Smooth muscle cell (in vitro differentiated cells): ENCODE results near the gene SS18. TPM values are rescaled to one million over a fixed set of nuclear protein-coding genes. Genes with fewer than 3 reads are reported as not detected.

Source experiments
- DNase-seq: peaks from one replicate; lab custom pipeline; 2025; ENCODE audit not compliant: unreplicated experiment; lab: John Stamatoyannopoulos, UW
- H2AFZ ChIP-seq: fragments of 200-600 bp; sonication (generic); 2 replicates; pipeline ENCODE4 v1.6.0; 2016; ENCODE audit warnings: antibody characterized with exemption, low read depth, mild to moderate bottlenecking
- H3F3A ChIP-seq: fragments of 200-600 bp; sonication (generic); 2 replicates; pipeline ENCODE4 v1.6.0; 2017; ENCODE audit warnings: antibody characterized with exemption, low read depth
- H3K27ac ChIP-seq: fragments of 200-600 bp; sonication (generic); 2 replicates; pipeline ENCODE4 v1.5.1; 2016; ENCODE audit warnings: low read depth, mild to moderate bottlenecking
- H3K27me3 ChIP-seq: fragments of 200-600 bp; sonication (generic); 2 replicates; pipeline ENCODE4 v1.6.1; 2016; ENCODE audit warnings: low read depth, mild to moderate bottlenecking
- H3K36me3 ChIP-seq: fragments of 200-600 bp; sonication (generic); 2 replicates; pipeline ENCODE4 v1.5.1; 2016; ENCODE audit warnings: low read depth
- H3K4me1 ChIP-seq: fragments of 200-600 bp; sonication (generic); 2 replicates; pipeline ENCODE4 v1.5.1; 2016; ENCODE audit warnings: low read depth
- H3K4me2 ChIP-seq: fragments of 200-600 bp; sonication (generic); 2 replicates; pipeline ENCODE4 v1.6.0; 2016; ENCODE audit warnings: mild to moderate bottlenecking
- H3K4me3 ChIP-seq: fragments of 200-600 bp; sonication (generic); 2 replicates; pipeline ENCODE4 v1.5.1; 2016; ENCODE audit warnings: mild to moderate bottlenecking
- H3K79me2 ChIP-seq: fragments of 200-600 bp; sonication (generic); 2 replicates; pipeline ENCODE4 v1.6.0; 2016; ENCODE audit warnings: low read depth, mild to moderate bottlenecking
- H3K9ac ChIP-seq: fragments of 200-600 bp; sonication (generic); 2 replicates; pipeline ENCODE4 v1.6.0; 2016; ENCODE audit warnings: low read depth
- H3K9me3 ChIP-seq: fragments of 200-600 bp; sonication (generic); replicated peaks from 2 replicates; pipeline ENCODE4 v1.5.1; 2016; ENCODE audit warnings: low read depth
- H4K20me1 ChIP-seq: fragments of 200-600 bp; sonication (generic); 2 replicates; pipeline ENCODE4 v1.6.0; 2016; ENCODE audit warnings: low read depth
- CTCF ChIP-seq: fragments of 200-600 bp; sonication (generic); IDR thresholded peaks from 2 replicates; pipeline ENCODE4 v1.5.1; 2017; ENCODE audit warnings: borderline replicate concordance, mild to moderate bottlenecking, antibody characterized with exemption; ENCODE audit not compliant: insufficient read depth, poor library complexity, severe bottlenecking
- WGBS: methylation state at CpG from one replicate; pipeline ENCODE4 v1.1.7; 2016; ENCODE audit warnings: low lambda C conversion rate; 5-methylcytosine and 5-hydroxymethylcytosine counted together
- polyA plus RNA-seq: library from polyadenylated mRNA; unstranded; fragments of >200 nt; fragmentation: Nextera tagmentation; extraction: Ambion mirVana; gene quantifications from 2 replicates; pipeline ENCODE4 v1.2.1, GENCODE V29; 2016
- total RNA-seq: library from RNA; depleted of rRNA; stranded (reverse); fragments of >200 nt; gene quantifications from 2 replicates; pipeline ENCODE4 v1.2.3, GENCODE V29; 2014

The SS18 gene
- total and polyA plus RNA-seq, 2 experiments from 2014 or later, result 109 to 180 TPM

DNA sequence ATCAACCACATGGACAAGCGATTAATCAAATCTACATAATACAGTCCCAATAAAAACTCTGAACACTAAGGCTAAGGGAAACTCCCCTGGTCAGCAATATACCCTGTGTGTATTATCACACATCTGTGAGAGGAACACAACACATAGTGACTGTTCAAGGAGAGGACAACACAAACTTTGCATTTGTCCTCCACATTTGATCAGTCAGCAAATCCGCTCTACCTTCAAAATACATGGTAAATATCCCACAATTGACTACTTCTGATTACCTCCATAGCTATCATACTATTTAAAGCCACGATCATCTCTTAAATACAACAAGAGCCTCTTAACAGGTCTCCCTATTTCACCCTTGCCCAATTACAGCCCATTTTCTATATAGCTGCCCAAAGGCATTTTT, 45.6 kb downstream of the SS18 start:
- Histone ChIP-seq H4K20me1 (peaks cover 93% of the 10 kb centered on the region), H3K4me3 (no peak overlapping the region), H3K27me3 (no peaks in the 10 kb centered on the region), H3K9ac (no peak overlapping the region), H3K36me3 (peaks cover 6% of the 10 kb centered on the region), H3K27ac (no peak overlapping the region), H3K79me2 (peaks cover 78% of the 10 kb centered on the region), H3K4me2 (no peak overlapping the region), H3K9me3 (no peaks in the 10 kb centered on the region), H2AFZ (no peak overlapping the region), H3K4me1 (no peaks in the 10 kb centered on the region), H3F3A (peaks cover 3% of the 10 kb centered on the region)
- no peak for TF ChIP-seq CTCF
- DNase-seq, result no peak
- 96% methylated on average over 3 of the region's 3 CpGs for WGBS

DNA sequence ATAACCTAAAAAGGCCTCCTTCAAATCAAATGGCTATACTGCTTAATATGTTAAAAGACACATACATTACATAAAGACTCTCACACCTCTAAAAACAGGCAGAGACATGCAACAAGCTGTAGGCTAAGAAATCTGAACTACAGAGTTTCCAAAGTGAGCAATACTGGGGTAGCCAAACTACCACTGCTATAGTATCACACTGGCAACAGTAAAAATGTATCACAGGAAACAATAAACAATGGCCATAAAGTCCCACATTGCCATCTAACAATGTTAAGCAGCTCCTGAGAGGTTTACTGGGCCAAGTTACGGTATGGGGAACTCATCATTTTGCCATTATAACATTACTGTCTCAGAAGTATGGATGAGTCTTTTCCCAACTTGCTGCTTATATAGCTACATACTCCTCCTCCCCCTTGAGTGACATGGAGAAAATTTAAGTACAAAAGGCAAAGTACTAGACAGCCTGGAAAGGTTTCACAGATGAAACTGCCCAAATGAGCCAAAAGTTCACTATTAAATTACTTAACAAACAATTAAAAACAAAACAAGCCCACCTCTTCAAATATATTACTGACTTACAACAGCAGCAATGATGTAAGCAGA, 50.3 kb downstream of the SS18 start:
- Histone ChIP-seq H3K36me3 (peaks cover 23% of the 10 kb centered on the region), H2AFZ (no peak overlapping the region), H3K4me2 (no peak overlapping the region), H3K27ac (no peak overlapping the region), H3K9me3 (no peaks in the 10 kb centered on the region), H3K9ac (no peak overlapping the region), H3K4me3 (no peak overlapping the region), H3K4me1 (no peaks in the 10 kb centered on the region), H4K20me1 (peaks cover 67% of the 10 kb centered on the region), H3K27me3 (no peaks in the 10 kb centered on the region), H3F3A (no peaks in the 10 kb centered on the region), H3K79me2 (peaks cover 57% of the 10 kb centered on the region)
- no peak for DNase-seq
- 85% methylated on average over 1 of the region's 1 CpG for WGBS
- TF ChIP-seq CTCF, result no peak

DNA sequence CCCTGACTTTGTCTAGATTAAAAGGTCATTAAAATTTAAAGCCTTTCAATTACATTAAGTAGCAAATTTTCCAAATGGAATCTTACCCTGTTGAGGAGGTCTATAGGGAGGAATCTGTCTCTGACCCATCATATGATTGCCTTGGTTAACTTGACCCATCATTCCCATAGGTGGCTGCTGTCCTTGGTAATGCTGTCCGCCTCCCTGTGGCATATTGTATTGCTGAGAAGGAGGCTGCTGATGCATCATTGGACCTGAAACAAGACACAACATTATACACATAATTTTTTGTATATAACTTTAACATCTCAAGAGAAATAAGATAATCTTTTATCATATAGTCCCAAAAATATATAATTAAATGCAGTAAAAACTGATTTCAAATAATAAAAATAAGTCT, 51.2 kb downstream of the SS18 start:
- H3K9ac ChIP-seq, result no peak overlapping the region
- peaks cover 32% of the 10 kb centered on the region for H3K36me3 ChIP-seq
- 100% methylated on average over 1 of the region's 1 CpG for WGBS
- no peak for TF ChIP-seq CTCF
- H4K20me1 ChIP-seq, result peaks cover 58% of the 10 kb centered on the region
- no peaks in the 10 kb centered on the region for H3K27me3 ChIP-seq
- no peak overlapping the region for H3K27ac ChIP-seq
- H3K9me3 ChIP-seq, result no peaks in the 10 kb centered on the region
- H3K4me1 ChIP-seq, result no peaks in the 10 kb centered on the region
- no peaks in the 10 kb centered on the region for H3F3A ChIP-seq
- DNase-seq, result no peak
- no peak overlapping the region for H2AFZ ChIP-seq
- H3K79me2 ChIP-seq, result peaks cover 48% of the 10 kb centered on the region
- no peak overlapping the region for H3K4me2 ChIP-seq
- no peak overlapping the region for H3K4me3 ChIP-seq

DNA sequence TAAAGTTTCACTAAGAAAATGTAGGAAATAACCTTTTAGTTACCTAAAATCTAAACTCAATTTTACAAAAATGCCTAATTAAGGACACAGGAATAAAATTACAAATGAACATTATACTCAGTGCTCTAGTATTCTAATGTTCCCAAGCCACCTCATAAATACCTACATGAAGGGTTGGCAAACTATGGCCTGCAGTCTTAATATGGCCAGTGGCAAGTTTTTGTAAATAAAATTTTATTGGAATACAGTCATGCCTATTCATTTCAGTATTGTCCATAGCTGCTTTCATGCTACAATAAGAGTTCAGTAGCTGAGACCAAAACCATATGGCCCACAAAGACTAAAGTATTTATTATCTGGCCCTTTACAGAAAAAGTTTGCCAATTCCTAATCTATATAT, 53.8 kb downstream of the SS18 start:
- H3K36me3 ChIP-seq, result peaks cover 52% of the 10 kb centered on the region
- no peaks in the 10 kb centered on the region for H3K9me3 ChIP-seq
- H2AFZ ChIP-seq, result no peak overlapping the region
- DNase-seq, result no peak
- no peak for TF ChIP-seq CTCF
- no peak overlapping the region for H3K9ac ChIP-seq
- peaks cover 51% of the 10 kb centered on the region for H4K20me1 ChIP-seq
- no peaks in the 10 kb centered on the region for H3K4me1 ChIP-seq
- no peak overlapping the region for H3K4me2 ChIP-seq
- no peaks in the 10 kb centered on the region for H3K27me3 ChIP-seq
- peaks cover 30% of the 10 kb centered on the region for H3K79me2 ChIP-seq
- no peak overlapping the region for H3K27ac ChIP-seq
- H3K4me3 ChIP-seq, result no peak overlapping the region
- no peaks in the 10 kb centered on the region for H3F3A ChIP-seq
